GM12878 (cell line): Measurements from ENCODE around the gene FUBP1. TPM values are rescaled to one million over a fixed set of nuclear protein-coding genes. Genes with fewer than 3 reads are reported as not detected.

Experiments used
- ATAC-seq: fragments of 200-7000 bp; cut with Tn5 transposase; 3 replicates; pipeline ENCODE4 v1.9.1; 2020; ENCODE audit warnings: mild to moderate bottlenecking, moderate library complexity
- BruUV-seq: library from RNA; stranded (reverse); fragments of 400-500 nt; replicated peaks from 2 replicates; lab custom pipeline; 2021; lab: Mats Ljungman, UMichigan
- CTCF ChIA-PET: fragments of 300-600 bp; sonication (Branson Sonifier 250); formaldehyde crosslinking; extraction: SDS; loops from one replicate; lab custom pipeline; 2021; ENCODE audit warnings: inconsistent platforms; lab: Yijun Ruan, JAX
- POLR2A ChIA-PET: fragments of 350-600 bp; formaldehyde crosslinking; extraction: SDS; loops from one replicate; lab custom pipeline; 2021; ENCODE audit warnings: inconsistent platforms; lab: Charles Lee
- RAD21 ChIA-PET: fragments of 300-600 bp; sonication (Branson Sonifier 250); formaldehyde crosslinking; loops from one replicate; lab custom pipeline; 2023; ENCODE audit warnings: antibody characterized with exemption; ENCODE audit not compliant: unreplicated experiment; lab: Charles Lee
- SMC1A ChIA-PET: fragments of 300-600 bp; sonication (Branson Sonifier 250); formaldehyde crosslinking; loops from one replicate; lab custom pipeline; 2023; ENCODE audit not compliant: unreplicated experiment, uncharacterized antibody; lab: Charles Lee
- DNase-seq: peaks from one replicate; pipeline ENCODE4 v3.0.0-alpha.2; 2011; ENCODE audit warnings: low read depth, low spot score
- FAIRE-seq: peaks from 3 replicates; lab custom pipeline; 2011; peaks lifted over from hg19 to GRCh38; lab: Jason Lieb, UNC
- H2AFZ ChIP-seq: 2 replicates; pipeline ENCODE4 v1.6.0; 2011; ENCODE audit warnings: low read depth, low read length, control low read depth; ENCODE audit not compliant: control insufficient read depth
- H3K27ac ChIP-seq: 2 replicates; pipeline ENCODE4 v1.5.1; 2011; ENCODE audit warnings: control low read depth; ENCODE audit not compliant: control insufficient read depth, insufficient read depth
- H3K27me3 ChIP-seq, 2 experiments: replicated peaks in 1 of 2; 2 replicates each; pipeline versions ENCODE4 v1.6.0 to v1.6.1; 2011; ENCODE audit warnings: low read length in 1 of 2; ENCODE audit not compliant: control insufficient read depth in 2 of 2, insufficient read depth in 2 of 2
- H3K36me3 ChIP-seq, 2 experiments: 2 replicates each; pipeline ENCODE4 v1.5.1; 2011; ENCODE audit warnings: low read length in 1 of 2; ENCODE audit not compliant: control insufficient read depth in 2 of 2, insufficient read depth in 2 of 2
- H3K4me1 ChIP-seq: 2 replicates; pipeline ENCODE4 v1.6.1; 2011; ENCODE audit warnings: mild to moderate bottlenecking, low read length, moderate library complexity, mixed read lengths; ENCODE audit not compliant: control insufficient read depth, insufficient read depth
- H3K4me2 ChIP-seq: 2 replicates; pipeline ENCODE4 v1.6.0; 2011; ENCODE audit warnings: control low read depth; ENCODE audit not compliant: control insufficient read depth, insufficient read depth
- H3K4me3 ChIP-seq: fragments of 200-600 bp; sonication (generic); 2 replicates; pipeline ENCODE4 v1.5.1; 2016
- H3K79me2 ChIP-seq: 2 replicates; pipeline ENCODE4 v1.6.0; 2011; ENCODE audit warnings: low read length; ENCODE audit not compliant: control insufficient read depth, insufficient read depth
- H3K9ac ChIP-seq: 2 replicates; pipeline ENCODE4 v1.8.0; 2011; ENCODE audit warnings: low read length, control low read depth, mixed read lengths; ENCODE audit not compliant: control insufficient read depth, insufficient read depth
- H3K9me3 ChIP-seq: replicated peaks from 3 replicates; pipeline ENCODE4 v1.5.1; 2011; ENCODE audit warnings: mild to moderate bottlenecking, low read length; ENCODE audit not compliant: control insufficient read depth, insufficient read depth
- H4K20me1 ChIP-seq: 2 replicates; pipeline ENCODE4 v1.6.0; 2011; ENCODE audit not compliant: control insufficient read depth, insufficient read depth
- CREB1 ChIP-seq: IDR thresholded peaks from 2 replicates; pipeline ENCODE4 v1.6.1; 2012; ENCODE audit warnings: low read depth, mild to moderate bottlenecking, inconsistent platforms
- CUX1 ChIP-seq: IDR thresholded peaks from 2 replicates; pipeline ENCODE4 v1.6.1; 2012; ENCODE audit warnings: improper control_type of control experiment, low read depth, low read length; ENCODE audit not compliant: insufficient replicate concordance
- JUNB ChIP-seq: IDR thresholded peaks from 2 replicates; pipeline ENCODE4 v1.6.1; 2016; ENCODE audit warnings: antibody characterized with exemption, mild to moderate bottlenecking
- MEF2A ChIP-seq: IDR thresholded peaks from 2 replicates; pipeline ENCODE4 v1.6.1; 2011; ENCODE audit warnings: low read depth, mild to moderate bottlenecking, low read length, moderate library complexity; ENCODE audit not compliant: insufficient read depth
- POLR2AphosphoS5 ChIP-seq: IDR thresholded peaks from 2 replicates; pipeline ENCODE4 v1.6.1; 2011; ENCODE audit warnings: mild to moderate bottlenecking, low read length, inconsistent platforms
- RCOR1 ChIP-seq: conservative IDR thresholded peaks from 2 replicates; pipeline ENCODE4 v1.6.1; 2012; ENCODE audit warnings: low read depth, low read length, improper control_type of control experiment
- RUNX3 ChIP-seq: IDR thresholded peaks from 2 replicates; pipeline ENCODE4 v1.6.1; 2012; ENCODE audit warnings: low read length, inconsistent platforms
- ZNF384 ChIP-seq: IDR thresholded peaks from 2 replicates; pipeline ENCODE4 v1.6.1; 2012; ENCODE audit warnings: low read depth, mild to moderate bottlenecking, low read length, improper control_type of control experiment, borderline replicate concordance
- in situ Hi-C: fragments of 300-500 bp; cut with MboI; formaldehyde crosslinking; loops from 9 replicates; pipeline ENCODE4 v1.14.3; 2018; ENCODE audit warnings: mixed read lengths
- intact Hi-C: fragments of 100-400 bp; cut with micrococcal nuclease; formaldehyde crosslinking; loops from one replicate; pipeline ENCODE4 v1.14.2; 2022; ENCODE audit not compliant: unreplicated experiment
- polyA plus RNA-seq, 11 experiments: library from polyadenylated mRNA; depleted of rRNA in 4 of 11; unstranded in 6 of 11; stranded (reverse) in 5 of 11; fragments of >200 nt; fragmentation: Nextera tagmentation in 4 of 11; fragmentation: Illumina TruSeq in 1 of 11; extraction: Ambion mirVana in 4 of 11; extraction: Trizol in 1 of 11; gene quantifications; 1 replicate in 1 of 11; 2 replicates in 10 of 11; pipeline versions ENCODE4 v1.2.1 to v1.2.3, GENCODE V29; 2011 to 2016; ENCODE audit warnings: inconsistent platforms in 2 of 11, missing spikeins in 2 of 11, low read depth in 1 of 11
- total RNA-seq, 4 experiments: library from RNA; depleted of rRNA in 3 of 4; stranded (reverse); fragments of >200 nt in 3 of 4; fragmentation: Illumina TruSeq in 1 of 4; extraction: Trizol in 1 of 4; gene quantifications; 2 replicates each; pipeline versions ENCODE4 v1.2.1 to v1.2.3, GENCODE V29; 2013 to 2021

The FUBP1 gene
- total and polyA plus RNA-seq, 10 of the 15 experiments (the other 5 are each of a cell fraction or from before 2014, with no cell fraction given) = 110 to 343 (median 191) TPM

- BruUV-seq = no TSS peak
Observed at GRCh38 chr1:77950873-77951272, 28.0 kb downstream of the FUBP1 start.

More at GRCh38 chr1:77950873-77951272, 28.0 kb downstream of the FUBP1 start:
- no peaks in the 10 kb centered on the region for H3K27me3 ChIP-seq
- no peak overlapping the region for H2AFZ ChIP-seq
- H3K4me3 ChIP-seq = no peak overlapping the region
- no peak for FAIRE-seq
- TF ChIP-seq CREB1 (no peak), CUX1 (peak; percentile 68), RCOR1 (no peak), RUNX3 (peak; percentile 51), JUNB (no peak), MEF2A (0 out of 2 replicates have a peak, but pooled peaks have one; percentile 57), ZNF384 (no peak), POLR2AphosphoS5 (0 out of 2 replicates have a peak, but pooled peaks have one; percentile 16)
- H3K79me2 ChIP-seq = peaks cover 6% of the 10 kb centered on the region
- H3K4me1 ChIP-seq = peaks cover 16% of the 10 kb centered on the region
- ATAC-seq = peak; percentile 62
- peaks cover 2 to 45% of the 10 kb centered on the region in 2 experiments for H3K36me3 ChIP-seq
- peak overlapping the region; percentile 7 for H3K4me2 ChIP-seq
- no peak for DNase-seq
- RAD21 ChIA-PET = no interaction called here
- H3K9me3 ChIP-seq = no peaks in the 10 kb centered on the region
- H3K27ac ChIP-seq = peak overlapping the region; percentile 13; the same call in 1 of the 2 replicates
- no peak overlapping the region for H3K9ac ChIP-seq
- H4K20me1 ChIP-seq = no peaks in the 10 kb centered on the region
- CTCF ChIA-PET = no interaction called here
- SMC1A ChIA-PET = interaction anchor here (1.0 to 2.1 kb wide), 3 partner anchors 13 to 18 kb away, joined by 3 to 7 read pairs (median 3); no protein-coding TSS in a partner anchor
- intact Hi-C loops = loop anchor here (2.0 kb wide), 1 partner anchor 16 kb away; no protein-coding TSS in a partner anchor
- POLR2A ChIA-PET = interaction anchor here (0.6 to 1.4 kb wide), 2 partner anchors 14 to 41 kb away, joined by 3 read pairs; no protein-coding TSS in a partner anchor
- in situ Hi-C loops = no loop called here
